ENCODE data around the gene LYZ. TPM values are rescaled to one million over a fixed set of nuclear protein-coding genes. Genes with fewer than 3 reads are reported as not detected.

The LYZ gene
- not detected in 2 replicates for total RNA-seq

GRCh38 chr12:69348162-69348938 is at the start of gene LYZ:
LYZ (plus strand) TSS chr12:69348381; CDS start chr12:69348409, 28 bp downstream.

GRCh38 chr12:69359531-69360347 is 11.6 kb downstream of the LYZ start, which contains the start of gene YEATS4:
YEATS4 (plus strand) TSS chr12:69359743; CDS start chr12:69359973, 230 bp downstream.

Other genes starting within 250 kb of the LYZ start
- gene CPSF6, start 108.8 kb upstream of the LYZ start, total RNA-seq: 17.3 and 34.3 TPM in 2 replicates
- gene YEATS4, start 11.4 kb downstream of the LYZ start, total RNA-seq: 12.6 and 15.4 TPM in 2 replicates
- 7.4 and 19.9 TPM in 2 replicates for gene FRS2, start 122.0 kb downstream of the LYZ start, total RNA-seq
- gene CCT2, start 237.1 kb downstream of the LYZ start, total RNA-seq: 149 and 263 TPM in 2 replicates

Data from bladder microvascular endothelial cell (primary cell).